ENCODE data around the gene CATSPER3. TPM values are rescaled to one million over a fixed set of nuclear protein-coding genes. Genes with fewer than 3 reads are reported as not detected.

Gene CATSPER3
- total RNA-seq, 5 donors from 2014 or later (not counting 1 experiment from before 2014, with no cell fraction given): 0.44 to 1.1 (median 0.93) TPM; not detected in 2

- H3K27me3 Mint-ChIP-seq: no peaks in the 10 kb centered on the region
- POLR2A ChIA-PET: no interaction called here
- WGBS (ENCODE audit: insufficient coverage): no CpG with 5 or more reads among the region's 3 CpGs
These were observed 348 bp downstream of the CATSPER3 start for GRCh38 chr5:134968055-134968454.

GRCh38 chr5:134969166-134969565 lies 1.5 kb downstream of the CATSPER3 start:
- DNase-seq: no peak
- peaks cover 16 to 25% (median 18%) of the 10 kb centered on the region in 3 donors for H3K4me1 Mint-ChIP-seq
- H3K27me3 Mint-ChIP-seq: no peaks in the 10 kb centered on the region
- Histone ChIP-seq H3K27ac (ENCODE audit: low read length) (no peak overlapping the region), H3K4me1 (ENCODE audit: control insufficient read depth in 1 of 2, extremely low read depth in 1 of 2, insufficient read depth in 2 of 2, low read length in 2 of 2) (peaks cover 5 to 12% of the 10 kb centered on the region in 2 experiments), H3K9me3 (no peaks in the 10 kb centered on the region), H3K4me3 (ENCODE audit: control insufficient read depth in 1 of 2, extremely low read depth in 1 of 2, low read length in 1 of 2) (no peak overlapping the region), H3K27me3 (replicated peaks in 1 of 2; ENCODE audit: control insufficient read depth in 2 of 2, extremely low read depth in 1 of 2, insufficient read depth in 2 of 2, low read length in 1 of 2) (no peaks in the 10 kb centered on the region), H3K36me3 (ENCODE audit: control insufficient read depth in 2 of 2, extremely low read depth in 1 of 2, insufficient read depth in 1 of 2, low read length in 1 of 2) (no peaks in the 10 kb centered on the region)
- ChIA-PET CTCF (no interaction called here), POLR2A (no interaction called here)
- H3K27ac Mint-ChIP-seq: no peak overlapping the region
- no peak for ATAC-seq (replicated peaks in 1 of 4)
- H3K4me3 Mint-ChIP-seq: no peak overlapping the region
- peaks cover 38% of the 10 kb centered on the region for H3K36me3 Mint-ChIP-seq
- H3K9me3 Mint-ChIP-seq: no peaks in the 10 kb centered on the region

More at GRCh38 chr5:134968055-134968454, 348 bp downstream of the CATSPER3 start:
- Mint-ChIP-seq H3K36me3 (peaks cover 27% of the 10 kb centered on the region), H3K4me3 (no peak overlapping the region), H3K9me3 (no peaks in the 10 kb centered on the region), H3K27ac (no peak overlapping the region), H3K4me1 (peaks cover 25 to 33% (median 27%) of the 10 kb centered on the region in 3 donors)
- ATAC-seq (replicated peaks in 1 of 4) (no peak), DNase-seq (no peak)
- H3K36me3 ChIP-seq (ENCODE audit: control insufficient read depth in 2 of 2, extremely low read depth in 1 of 2, insufficient read depth in 1 of 2, low read length in 1 of 2): no peaks in the 10 kb centered on the region
- no peaks in the 10 kb centered on the region for H3K27me3 ChIP-seq (replicated peaks in 1 of 2; ENCODE audit: control insufficient read depth in 2 of 2, extremely low read depth in 1 of 2, insufficient read depth in 2 of 2, low read length in 1 of 2)
- no peaks in the 10 kb centered on the region for H3K9me3 ChIP-seq
- H3K4me3 ChIP-seq (ENCODE audit: control insufficient read depth in 1 of 2, extremely low read depth in 1 of 2, low read length in 1 of 2): no peak overlapping the region
- no peak overlapping the region for H3K27ac ChIP-seq (ENCODE audit: low read length)
- H3K4me1 ChIP-seq (ENCODE audit: control insufficient read depth in 1 of 2, extremely low read depth in 1 of 2, insufficient read depth in 2 of 2, low read length in 2 of 2): peaks cover 11 to 18% of the 10 kb centered on the region in 2 experiments
- CTCF ChIA-PET: no interaction called here

- H3K4me1 ChIP-seq (ENCODE audit: control insufficient read depth in 1 of 2, extremely low read depth in 1 of 2, insufficient read depth in 2 of 2, low read length in 2 of 2): no peaks in the 10 kb centered on the region
- Mint-ChIP-seq H3K4me1 (no peaks in the 10 kb centered on the region), H3K27ac (no peak overlapping the region), H3K4me3 (no peak overlapping the region), H3K9me3 (peaks cover 9 to 22% (median 10%) of the 10 kb centered on the region in 3 donors), H3K36me3 (peaks cover 48% of the 10 kb centered on the region), H3K27me3 (no peaks in the 10 kb centered on the region)
- no peak overlapping the region for H3K4me3 ChIP-seq (ENCODE audit: control insufficient read depth in 1 of 2, extremely low read depth in 1 of 2, low read length in 1 of 2)
- POLR2A ChIA-PET: no interaction called here
- peaks cover 2% of the 10 kb centered on the region for H3K9me3 ChIP-seq
- no peak overlapping the region for H3K27ac ChIP-seq (ENCODE audit: low read length)
- no peak for DNase-seq
- H3K27me3 ChIP-seq (replicated peaks in 1 of 2; ENCODE audit: control insufficient read depth in 2 of 2, extremely low read depth in 1 of 2, insufficient read depth in 2 of 2, low read length in 1 of 2): peaks cover 0 to 3% of the 10 kb centered on the region in 2 experiments
- H3K36me3 ChIP-seq (ENCODE audit: control insufficient read depth in 2 of 2, extremely low read depth in 1 of 2, insufficient read depth in 1 of 2, low read length in 1 of 2): peaks cover 0 to 3% of the 10 kb centered on the region in 2 donors
- 100% methylated on average over 1 of the region's 2 CpGs for WGBS (ENCODE audit: insufficient coverage)
- no peak for ATAC-seq (replicated peaks in 1 of 4)
- CTCF ChIA-PET: no interaction called here
These were observed 7.5 kb downstream of the CATSPER3 start for GRCh38 chr5:134975078-134975715.

- no peak for ATAC-seq (replicated peaks in 1 of 4)
- CTCF ChIA-PET: no interaction called here
These were observed 8.1 kb downstream of the CATSPER3 start for GRCh38 chr5:134975843-134976242.

GRCh38 chr5:134976841-134977240 lies 9.1 kb downstream of the CATSPER3 start:
- H3K4me1 ChIP-seq (ENCODE audit: control insufficient read depth in 1 of 2, extremely low read depth in 1 of 2, insufficient read depth in 2 of 2, low read length in 2 of 2): no peaks in the 10 kb centered on the region
- H3K27me3 ChIP-seq (replicated peaks in 1 of 2; ENCODE audit: control insufficient read depth in 2 of 2, extremely low read depth in 1 of 2, insufficient read depth in 2 of 2, low read length in 1 of 2): peaks cover 0 to 3% of the 10 kb centered on the region in 2 experiments
- POLR2A ChIA-PET: no interaction called here
- H3K36me3 Mint-ChIP-seq: peaks cover 47% of the 10 kb centered on the region
- 100% methylated on average over 1 of the region's 1 CpG for WGBS (ENCODE audit: insufficient coverage)
- no peak for DNase-seq
- ATAC-seq (replicated peaks in 1 of 4): no peak
- H3K4me3 Mint-ChIP-seq: no peak overlapping the region
- H3K4me1 Mint-ChIP-seq: no peaks in the 10 kb centered on the region
- CTCF ChIA-PET: no interaction called here
- H3K36me3 ChIP-seq (ENCODE audit: control insufficient read depth in 2 of 2, extremely low read depth in 1 of 2, insufficient read depth in 1 of 2, low read length in 1 of 2): peaks cover 0 to 3% of the 10 kb centered on the region in 2 donors
- no peaks in the 10 kb centered on the region for H3K27me3 Mint-ChIP-seq
- peaks cover 2% of the 10 kb centered on the region for H3K9me3 ChIP-seq
- peaks cover 10 to 28% (median 14%) of the 10 kb centered on the region in 3 donors for H3K9me3 Mint-ChIP-seq
- no peak overlapping the region for H3K27ac Mint-ChIP-seq
- H3K27ac ChIP-seq (ENCODE audit: low read length): no peak overlapping the region
- H3K4me3 ChIP-seq (ENCODE audit: control insufficient read depth in 1 of 2, extremely low read depth in 1 of 2, low read length in 1 of 2): no peak overlapping the region

More at GRCh38 chr5:134975843-134976242, 8.1 kb downstream of the CATSPER3 start:
- Mint-ChIP-seq H3K4me1 (no peaks in the 10 kb centered on the region), H3K27ac (no peak overlapping the region), H3K9me3 (peaks cover 9 to 22% (median 10%) of the 10 kb centered on the region in 3 donors), H3K27me3 (no peaks in the 10 kb centered on the region), H3K4me3 (no peak overlapping the region), H3K36me3 (peaks cover 48% of the 10 kb centered on the region)
- POLR2A ChIA-PET: no interaction called here
- Histone ChIP-seq H3K36me3 (ENCODE audit: control insufficient read depth in 2 of 2, extremely low read depth in 1 of 2, insufficient read depth in 1 of 2, low read length in 1 of 2) (peaks cover 0 to 3% of the 10 kb centered on the region in 2 donors), H3K4me3 (ENCODE audit: control insufficient read depth in 1 of 2, extremely low read depth in 1 of 2, low read length in 1 of 2) (no peak overlapping the region), H3K4me1 (ENCODE audit: control insufficient read depth in 1 of 2, extremely low read depth in 1 of 2, insufficient read depth in 2 of 2, low read length in 2 of 2) (no peaks in the 10 kb centered on the region), H3K9me3 (peaks cover 2% of the 10 kb centered on the region), H3K27me3 (replicated peaks in 1 of 2; ENCODE audit: control insufficient read depth in 2 of 2, extremely low read depth in 1 of 2, insufficient read depth in 2 of 2, low read length in 1 of 2) (peaks cover 0 to 3% of the 10 kb centered on the region in 2 experiments), H3K27ac (ENCODE audit: low read length) (no peak overlapping the region)
- DNase-seq: no peak

GRCh38 chr5:134979416-134979815 lies 11.7 kb downstream of the CATSPER3 start:
- H3K4me3 ChIP-seq (ENCODE audit: control insufficient read depth in 1 of 2, extremely low read depth in 1 of 2, low read length in 1 of 2): no peak overlapping the region
- 100% methylated on average over 2 of the region's 3 CpGs for WGBS (ENCODE audit: insufficient coverage)
- H3K27ac ChIP-seq (ENCODE audit: low read length): no peak overlapping the region
- Mint-ChIP-seq H3K4me1 (no peaks in the 10 kb centered on the region), H3K9me3 (peaks cover 10 to 50% (median 24%) of the 10 kb centered on the region in 3 donors), H3K27me3 (no peaks in the 10 kb centered on the region), H3K36me3 (peaks cover 42% of the 10 kb centered on the region), H3K27ac (no peak overlapping the region), H3K4me3 (no peak overlapping the region)
- peaks cover 0 to 3% of the 10 kb centered on the region in 2 donors for H3K36me3 ChIP-seq (ENCODE audit: control insufficient read depth in 2 of 2, extremely low read depth in 1 of 2, insufficient read depth in 1 of 2, low read length in 1 of 2)
- peaks cover 0 to 3% of the 10 kb centered on the region in 2 experiments for H3K27me3 ChIP-seq (replicated peaks in 1 of 2; ENCODE audit: control insufficient read depth in 2 of 2, extremely low read depth in 1 of 2, insufficient read depth in 2 of 2, low read length in 1 of 2)
- DNase-seq (no peak), ATAC-seq (replicated peaks in 1 of 4) (no peak)
- no peaks in the 10 kb centered on the region for H3K4me1 ChIP-seq (ENCODE audit: control insufficient read depth in 1 of 2, extremely low read depth in 1 of 2, insufficient read depth in 2 of 2, low read length in 2 of 2)
- ChIA-PET POLR2A (no interaction called here), CTCF (no interaction called here)
- H3K9me3 ChIP-seq: peaks cover 7% of the 10 kb centered on the region
